ENCODE data around the gene SALL3. TPM values are rescaled to one million over a fixed set of nuclear protein-coding genes. Genes with fewer than 3 reads are reported as not detected.
"Not testable (repeated sequence)": the region's sequence is repeated elsewhere in the genome, so short reads cannot be mapped to it uniquely, and the experiment has no call there.

Gene SALL3
- under 1 TPM in 1 of 3 donors, not detected in 2; 0.03 TPM for polyA plus RNA-seq

- WGBS, 3 donors, result 1 to 4% (median 2%) methylated on average over 66 to 102 of the region's 102 CpGs
- H3K27ac ChIP-seq (ENCODE audit: low read depth, low read length), result no peak within 1 kb of the TSS
Measured at GRCh38 chr18:78979730-78980278, at the start of gene SALL3. Gene SALL3 (plus strand): TSS chr18:78979818. CDS start chr18:78980275, 457 bp downstream.

GRCh38 chr18:78932281-78932680 is 47.3 kb upstream of the SALL3 start:
- WGBS, 3 donors, result 55 to 64% (median 61%) methylated on average over 14 of the region's 14 CpGs
- H3K27ac ChIP-seq (ENCODE audit: low read depth, low read length), result no peak overlapping the region

GRCh38 chr18:78934003-78934402 is 45.6 kb upstream of the SALL3 start:
- no peak overlapping the region for H3K27ac ChIP-seq (ENCODE audit: low read depth, low read length)
- 87 to 89% (median 89%) methylated on average over 22 of the region's 22 CpGs for whole genome bisulfite sequencing, 3 donors

GRCh38 chr18:78934551-78935225 is 44.9 kb upstream of the SALL3 start:
- H3K27ac ChIP-seq (ENCODE audit: low read depth, low read length), result no peak overlapping the region
- 68 to 75% (median 73%) methylated on average over 20 of the region's 20 CpGs for WGBS, 3 donors

GRCh38 chr18:78935406-78935805 is 44.2 kb upstream of the SALL3 start:
- 41 to 87% (median 84%) methylated on average over 9 of the region's 9 CpGs for WGBS, 3 donors
- H3K27ac ChIP-seq (ENCODE audit: low read depth, low read length), result no peak overlapping the region

GRCh38 chr18:78936251-78937005 is 43.2 kb upstream of the SALL3 start:
- no peak overlapping the region for H3K27ac ChIP-seq (ENCODE audit: low read depth, low read length)
- WGBS, 3 donors, result 80 to 87% (median 84%) methylated on average over 28 of the region's 28 CpGs

- H3K27ac ChIP-seq (ENCODE audit: low read depth, low read length), result no peak overlapping the region
- 88 to 93% (median 92%) methylated on average over 4 of the region's 4 CpGs for WGBS, 3 donors
Measured at GRCh38 chr18:78937166-78937565, 42.5 kb upstream of the SALL3 start.

- WGBS, 3 donors, result 70 to 73% (median 72%) methylated on average over 5 of the region's 5 CpGs
- H3K27ac ChIP-seq (ENCODE audit: low read depth, low read length), result no peak overlapping the region
Measured at GRCh38 chr18:78939105-78939504, 40.5 kb upstream of the SALL3 start.

GRCh38 chr18:78939734-78940494 is 39.7 kb upstream of the SALL3 start:
- no peak overlapping the region for H3K27ac ChIP-seq (ENCODE audit: low read depth, low read length)
- 71 to 78% (median 76%) methylated on average over 23 of the region's 23 CpGs for WGBS, 3 donors

- H3K27ac ChIP-seq (ENCODE audit: low read depth, low read length), result not testable (repeated sequence)
- WGBS, 3 donors, result 85 to 93% (median 91%) methylated on average over 16 to 17 of the region's 17 CpGs
Measured at GRCh38 chr18:78942236-78942635, 37.4 kb upstream of the SALL3 start.

GRCh38 chr18:78945628-78946027 is 34.0 kb upstream of the SALL3 start:
- 60 to 64% (median 63%) methylated on average over 9 of the region's 9 CpGs for WGBS, 3 donors
- no peak overlapping the region for H3K27ac ChIP-seq (ENCODE audit: low read depth, low read length)

GRCh38 chr18:78947291-78947690 is 32.3 kb upstream of the SALL3 start:
- H3K27ac ChIP-seq (ENCODE audit: low read depth, low read length), result no peak overlapping the region
- 69 to 88% (median 87%) methylated on average over 15 of the region's 15 CpGs for WGBS, 3 donors

GRCh38 chr18:78948221-78948620 is 31.4 kb upstream of the SALL3 start:
- WGBS, 3 donors, result 50 to 53% (median 53%) methylated on average over 12 of the region's 12 CpGs
- no peak overlapping the region for H3K27ac ChIP-seq (ENCODE audit: low read depth, low read length)

GRCh38 chr18:78948707-78949106 is 30.9 kb upstream of the SALL3 start:
- WGBS, 3 donors, result 67 to 77% (median 75%) methylated on average over 13 of the region's 13 CpGs
- H3K27ac ChIP-seq (ENCODE audit: low read depth, low read length), result no peak overlapping the region

- WGBS, 3 donors, result 86 to 94% (median 89%) methylated on average over 17 of the region's 17 CpGs
Measured at GRCh38 chr18:78949216-78949615, 30.4 kb upstream of the SALL3 start.

GRCh38 chr18:78950386-78950785 is 29.2 kb upstream of the SALL3 start:
- 78 to 82% (median 78%) methylated on average over 10 of the region's 10 CpGs for WGBS, 3 donors
- no peak overlapping the region for H3K27ac ChIP-seq (ENCODE audit: low read depth, low read length)

More at GRCh38 chr18:78949216-78949615, 30.4 kb upstream of the SALL3 start:
- H3K27ac ChIP-seq (ENCODE audit: low read depth, low read length), result no peak overlapping the region

- WGBS, 3 donors, result 65 to 78% (median 75%) methylated on average over 16 to 17 of the region's 17 CpGs
- H3K27ac ChIP-seq (ENCODE audit: low read depth, low read length), result no peak overlapping the region
Measured at GRCh38 chr18:78953566-78953965, 26.1 kb upstream of the SALL3 start.

- 79 to 87% (median 80%) methylated on average over 17 of the region's 17 CpGs for WGBS, 3 donors
- H3K27ac ChIP-seq (ENCODE audit: low read depth, low read length), result no peak overlapping the region
Measured at GRCh38 chr18:78955051-78955450, 24.6 kb upstream of the SALL3 start.

GRCh38 chr18:78957140-78957539 is 22.5 kb upstream of the SALL3 start:
- no peak overlapping the region for H3K27ac ChIP-seq (ENCODE audit: low read depth, low read length)
- 85 to 93% (median 93%) methylated on average over 14 of the region's 14 CpGs for WGBS, 3 donors

All from adipose tissue (tissue), 3 donors.